Stimulated activated naive B cell treated with anti-CD40 and anti-IgM and Interleukin-4, amounts not matched to agents 10 μg/mL and 1 μg/mL and 100 μg/mL, for 72 hours (primary cell): Measurements from ENCODE around the gene USP6.
A peak's percentile ranks its signal among the peaks of the same experiment; 100 is the strongest.
"Not testable (repeated sequence)": the region's sequence is repeated elsewhere in the genome, so short reads cannot be mapped to it uniquely, and the experiment has no call there.

Experiments
- ATAC-seq, 2 donors: fragments of 150-1000 bp; cut with Tn5 transposase; replicated peaks; 2 replicates each; pipeline ENCODE4 v1.10.0; 2021; ENCODE audit warnings: moderate library complexity in 1 of 2
- DNase-seq: peaks from one replicate; pipeline ENCODE4 v3.0.0; 2021
- H3K27ac Mint-ChIP-seq: one replicate; pipeline ENCODE4 v1.8.0; 2022; ENCODE audit warnings: mild to moderate bottlenecking, mixed read lengths
- H3K27me3 Mint-ChIP-seq, 2 donors: one replicate each; pipeline ENCODE4 v1.8.0; 2022; ENCODE audit warnings: mixed read lengths in 2 of 2
- H3K36me3 Mint-ChIP-seq, 2 donors: one replicate each; pipeline ENCODE4 v1.8.0; 2022; ENCODE audit warnings: mixed read lengths in 2 of 2, mild to moderate bottlenecking in 1 of 2
- H3K4me1 Mint-ChIP-seq, 2 donors: one replicate each; pipeline ENCODE4 v1.8.0; 2022; ENCODE audit warnings: mixed read lengths in 2 of 2, mild to moderate bottlenecking in 1 of 2
- H3K4me3 Mint-ChIP-seq, 2 donors: one replicate each; pipeline ENCODE4 v1.8.0; 2022; ENCODE audit warnings: mild to moderate bottlenecking in 2 of 2, mixed read lengths in 2 of 2, moderate library complexity in 1 of 2
- H3K9me3 Mint-ChIP-seq, 2 donors: one replicate each; pipeline ENCODE4 v1.8.0; 2022; ENCODE audit warnings: mixed read lengths in 2 of 2, mild to moderate bottlenecking in 1 of 2

The USP6 gene

DNA sequence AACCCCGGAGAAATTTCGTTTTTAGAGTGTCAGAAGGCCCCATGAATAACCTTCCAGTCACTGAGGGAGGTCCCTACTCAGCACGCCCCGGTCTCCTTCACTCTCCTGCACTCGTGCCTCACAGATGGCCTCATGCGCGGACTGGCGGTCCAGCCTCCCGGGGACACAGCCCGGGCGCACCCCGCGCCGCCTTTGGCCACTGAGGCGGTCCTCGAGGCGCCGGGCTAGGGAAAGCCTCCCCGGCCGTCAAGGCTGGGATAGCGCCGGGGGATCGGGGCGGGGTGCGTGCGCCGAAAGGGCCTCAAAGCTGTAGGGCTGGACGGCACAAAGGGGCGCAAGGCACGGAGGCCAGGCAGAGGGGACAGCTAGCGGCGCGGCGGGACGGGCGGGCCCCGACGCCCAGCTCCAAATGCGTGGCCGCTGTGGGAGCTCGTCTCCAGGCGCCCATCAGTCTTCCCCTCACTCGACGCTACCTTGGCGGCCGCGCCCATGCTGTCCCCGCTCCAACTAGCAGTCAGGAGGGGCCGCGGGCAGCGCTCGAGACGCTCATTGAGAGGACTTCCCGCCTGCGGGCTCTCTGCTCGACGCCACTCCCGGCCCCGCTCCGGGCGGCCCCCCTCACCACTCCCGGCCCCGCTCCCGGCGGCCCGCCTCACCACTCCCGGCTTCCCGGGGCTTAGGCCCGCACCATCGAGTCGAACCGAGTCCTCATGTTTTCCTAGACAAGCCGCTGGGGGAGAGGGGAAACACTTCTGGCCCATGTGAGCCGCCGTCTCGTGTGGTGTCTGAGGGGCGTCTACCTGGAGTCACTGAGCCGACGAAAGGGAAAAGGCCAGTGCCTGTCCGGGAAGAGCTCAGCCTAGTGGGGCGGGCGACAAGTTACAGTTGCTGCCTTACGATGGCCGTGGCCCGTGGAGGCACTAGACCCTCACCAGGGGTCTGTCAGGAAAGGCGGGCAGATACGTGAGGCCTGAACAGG, at the start of gene USP6:
TSS of gene USP6 (plus strand) at position 360 of the 979 bp plus-strand sequence. CDS start 14,336 bp downstream, outside the sequence.
- peak within 1 kb of the TSS; percentile 22 to 42 for H3K4me3 Mint-ChIP-seq
- H3K4me1 Mint-ChIP-seq: peaks cover 5 to 15% of the 10 kb centered on the region in 2 donors
- H3K27me3 Mint-ChIP-seq: peaks cover 21 to 54% of the 10 kb centered on the region in 2 donors
- peaks cover 20 to 33% of the 10 kb centered on the region in 2 donors for H3K36me3 Mint-ChIP-seq
- ATAC-seq (no peak), DNase-seq (no peak)
- peak within 1 kb of the TSS; percentile 31 for H3K27ac Mint-ChIP-seq
- peaks cover 2 to 3% of the 10 kb centered on the region in 2 donors for H3K9me3 Mint-ChIP-seq

- no peak for DNase-seq
- ATAC-seq: no peak
- peaks cover 0 to 4% of the 10 kb centered on the region in 2 donors for H3K27me3 Mint-ChIP-seq
- no peaks in the 10 kb centered on the region for H3K9me3 Mint-ChIP-seq
- H3K27ac Mint-ChIP-seq: no peak overlapping the region
- H3K36me3 Mint-ChIP-seq: no peaks in the 10 kb centered on the region
- no peak overlapping the region for H3K4me3 Mint-ChIP-seq
- peaks cover 0 to 6% of the 10 kb centered on the region in 2 donors for H3K4me1 Mint-ChIP-seq
These were observed 47.6 kb upstream of the USP6 start for GRCh38 chr17:5068236-5068635.

GRCh38 chr17:5069724-5070123, 46.1 kb upstream of the USP6 start:
- H3K4me1 Mint-ChIP-seq: peaks cover 1 to 6% of the 10 kb centered on the region in 2 donors
- DNase-seq (no peak), ATAC-seq (no peak)
- peaks cover 0 to 3% of the 10 kb centered on the region in 2 donors for H3K27me3 Mint-ChIP-seq
- H3K27ac Mint-ChIP-seq: no peak overlapping the region
- H3K9me3 Mint-ChIP-seq: no peaks in the 10 kb centered on the region
- H3K36me3 Mint-ChIP-seq: no peaks in the 10 kb centered on the region
- H3K4me3 Mint-ChIP-seq: no peak overlapping the region

- not testable (repeated sequence) for DNase-seq, H3K27me3 Mint-ChIP-seq, H3K4me3 Mint-ChIP-seq, H3K27ac Mint-ChIP-seq, H3K9me3 Mint-ChIP-seq, ATAC-seq
- H3K4me1 Mint-ChIP-seq: peaks cover 11 to 36% of the 10 kb centered on the region in 2 donors
- peaks cover 12 to 13% of the 10 kb centered on the region in 2 donors for H3K36me3 Mint-ChIP-seq
These were observed 40.4 kb upstream of the USP6 start for GRCh38 chr17:5075472-5075871.

GRCh38 chr17:5077275-5077674, 38.6 kb upstream of the USP6 start:
- DNase-seq, H3K9me3 Mint-ChIP-seq, H3K27me3 Mint-ChIP-seq, ATAC-seq: not testable (repeated sequence)
- peaks cover 15 to 43% of the 10 kb centered on the region in 2 donors for H3K4me1 Mint-ChIP-seq
- H3K4me3 Mint-ChIP-seq: peak overlapping the region; percentile 76 to 85
- H3K36me3 Mint-ChIP-seq: peaks cover 21 to 22% of the 10 kb centered on the region in 2 donors
- peak overlapping the region; percentile 99 for H3K27ac Mint-ChIP-seq

DNA sequence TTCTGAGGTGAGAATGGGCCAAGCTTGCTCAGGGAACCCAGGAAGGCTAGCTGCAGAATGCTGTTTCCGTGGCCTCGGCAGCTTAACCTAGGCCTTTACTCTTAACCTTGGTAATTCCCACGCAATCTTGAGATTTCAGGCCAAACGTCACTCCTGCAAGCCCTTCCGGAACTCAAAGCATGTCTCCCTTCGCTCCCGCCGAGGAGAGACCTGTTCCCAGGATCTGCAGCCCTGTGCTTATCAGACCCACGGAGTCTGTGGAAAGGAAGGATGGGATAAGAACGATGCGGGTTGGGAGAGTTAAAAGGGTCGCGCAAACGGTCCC, 38.1 kb upstream of the USP6 start:
- no peak for DNase-seq

GRCh38 chr17:5078106-5079028, 37.5 kb upstream of the USP6 start, which contains the start of gene ZFP3:
Gene ZFP3 (plus strand): TSS chr17:5078467. CDS start chr17:5091505, 13,038 bp downstream.
- peak within 1 kb of the TSS; percentile 76 to 85 for H3K4me3 Mint-ChIP-seq
- peak; percentile 94 for DNase-seq
- H3K9me3 Mint-ChIP-seq: peaks cover 0 to 4% of the 10 kb centered on the region in 2 donors
- peak; percentile 92 to 93 for ATAC-seq
- H3K27ac Mint-ChIP-seq: peak within 1 kb of the TSS; percentile 99
- H3K4me1 Mint-ChIP-seq: peaks cover 21 to 45% of the 10 kb centered on the region in 2 donors
- no peaks in the 10 kb centered on the region for H3K27me3 Mint-ChIP-seq
- peaks cover 26 to 31% of the 10 kb centered on the region in 2 donors for H3K36me3 Mint-ChIP-seq

More for the DNA sequence above, 38.1 kb upstream of the USP6 start:
- Mint-ChIP-seq H3K36me3 (peaks cover 22 to 27% of the 10 kb centered on the region in 2 donors), H3K9me3 (peaks cover 0 to under 1% of the 10 kb centered on the region in 2 donors), H3K4me1 (peaks cover 18 to 42% of the 10 kb centered on the region in 2 donors), H3K27me3 (no peaks in the 10 kb centered on the region), H3K27ac (peak overlapping the region; percentile 99), H3K4me3 (peak overlapping the region; percentile 76 to 85)
- no peak for ATAC-seq

DNA sequence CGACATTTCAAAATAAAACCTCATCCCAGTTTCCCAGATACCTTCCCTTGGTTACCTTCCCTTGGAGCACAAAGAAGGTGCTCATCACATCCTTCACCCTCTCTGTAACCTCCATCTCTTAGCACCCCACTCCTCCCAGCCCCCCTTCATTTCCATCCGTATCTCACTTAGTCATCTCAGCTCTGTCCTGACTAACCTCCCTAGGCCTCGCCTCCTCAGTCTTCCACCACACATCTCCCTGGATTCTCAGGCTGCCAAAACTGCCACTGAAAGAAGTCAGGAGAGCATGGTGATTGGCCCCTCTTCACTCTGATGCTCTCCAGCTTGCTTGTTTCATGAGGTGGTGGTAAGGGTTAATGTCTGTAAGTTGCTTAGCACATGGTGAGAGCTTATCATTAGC, 35.2 kb upstream of the USP6 start:
- Mint-ChIP-seq H3K4me1 (peaks cover 21 to 48% of the 10 kb centered on the region in 2 donors), H3K4me3 (peak overlapping the region in 1 of 2 donors; percentile 51), H3K9me3 (peaks cover 7 to 9% of the 10 kb centered on the region in 2 donors), H3K27me3 (no peaks in the 10 kb centered on the region), H3K27ac (peak overlapping the region; percentile 2), H3K36me3 (peaks cover 41 to 48% of the 10 kb centered on the region in 2 donors)
- ATAC-seq (no peak), DNase-seq (no peak)

DNA sequence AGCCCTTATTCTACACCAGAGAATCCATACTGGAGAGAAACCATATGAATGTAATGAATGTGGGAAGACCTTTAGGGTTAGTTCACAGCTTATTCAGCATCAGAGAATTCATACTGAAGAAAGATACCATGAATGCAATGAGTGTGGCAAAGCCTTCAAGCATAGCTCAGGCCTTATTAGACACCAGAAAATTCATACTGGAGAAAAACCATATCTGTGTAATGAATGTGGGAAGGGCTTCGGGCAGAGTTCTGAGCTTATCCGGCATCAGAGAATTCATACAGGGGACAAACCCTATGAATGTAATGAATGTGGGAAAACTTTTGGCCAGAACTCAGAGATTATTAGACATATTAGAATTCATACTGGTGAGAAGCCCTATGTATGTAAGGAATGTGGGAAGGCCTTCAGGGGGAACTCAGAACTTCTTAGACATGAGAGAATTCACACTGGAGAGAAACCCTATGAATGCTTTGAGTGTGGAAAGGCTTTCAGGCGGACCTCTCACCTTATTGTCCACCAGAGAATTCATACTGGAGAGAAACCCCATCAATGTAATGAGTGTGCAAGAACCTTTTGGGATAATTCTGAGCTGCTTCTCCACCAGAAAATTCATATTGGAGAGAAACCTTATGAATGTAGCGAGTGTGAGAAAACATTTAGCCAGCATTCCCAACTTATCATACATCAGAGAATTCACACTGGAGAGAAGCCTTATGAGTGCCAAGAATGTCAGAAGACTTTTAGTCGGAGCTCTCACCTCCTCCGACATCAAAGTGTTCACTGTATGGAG, 23.4 kb upstream of the USP6 start:
- peaks cover 72 to 80% of the 10 kb centered on the region in 2 donors for H3K36me3 Mint-ChIP-seq
- H3K27ac Mint-ChIP-seq: no peak overlapping the region
- H3K4me3 Mint-ChIP-seq: no peak overlapping the region
- no peak for DNase-seq
- H3K9me3 Mint-ChIP-seq: peaks cover 42 to 43% of the 10 kb centered on the region in 2 donors
- ATAC-seq: no peak
- H3K27me3 Mint-ChIP-seq: no peaks in the 10 kb centered on the region
- peaks cover 11 to 12% of the 10 kb centered on the region in 2 donors for H3K4me1 Mint-ChIP-seq

DNA sequence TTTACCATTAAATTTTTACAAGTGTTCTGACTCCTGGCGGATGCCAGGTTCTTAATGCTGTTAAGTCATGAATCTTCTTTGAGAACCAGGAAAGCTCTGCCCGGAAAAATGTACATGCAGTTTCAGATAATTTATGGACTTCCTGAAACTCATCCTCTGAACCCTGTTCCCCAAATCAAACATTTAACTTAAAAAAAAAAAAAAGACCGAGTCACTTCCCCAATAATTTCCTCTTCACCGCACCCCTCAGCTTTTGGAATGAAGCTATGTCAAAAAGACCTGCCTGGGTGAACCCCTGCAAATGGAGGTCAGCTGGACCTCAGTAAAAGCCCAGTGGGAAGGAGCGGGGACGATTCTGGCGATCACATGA, 19.1 kb upstream of the USP6 start:
- peaks cover 19 to 24% of the 10 kb centered on the region in 2 donors for H3K9me3 Mint-ChIP-seq
- H3K27me3 Mint-ChIP-seq: no peaks in the 10 kb centered on the region
- H3K4me3 Mint-ChIP-seq: peak overlapping the region; percentile 93 to 95

DNA sequence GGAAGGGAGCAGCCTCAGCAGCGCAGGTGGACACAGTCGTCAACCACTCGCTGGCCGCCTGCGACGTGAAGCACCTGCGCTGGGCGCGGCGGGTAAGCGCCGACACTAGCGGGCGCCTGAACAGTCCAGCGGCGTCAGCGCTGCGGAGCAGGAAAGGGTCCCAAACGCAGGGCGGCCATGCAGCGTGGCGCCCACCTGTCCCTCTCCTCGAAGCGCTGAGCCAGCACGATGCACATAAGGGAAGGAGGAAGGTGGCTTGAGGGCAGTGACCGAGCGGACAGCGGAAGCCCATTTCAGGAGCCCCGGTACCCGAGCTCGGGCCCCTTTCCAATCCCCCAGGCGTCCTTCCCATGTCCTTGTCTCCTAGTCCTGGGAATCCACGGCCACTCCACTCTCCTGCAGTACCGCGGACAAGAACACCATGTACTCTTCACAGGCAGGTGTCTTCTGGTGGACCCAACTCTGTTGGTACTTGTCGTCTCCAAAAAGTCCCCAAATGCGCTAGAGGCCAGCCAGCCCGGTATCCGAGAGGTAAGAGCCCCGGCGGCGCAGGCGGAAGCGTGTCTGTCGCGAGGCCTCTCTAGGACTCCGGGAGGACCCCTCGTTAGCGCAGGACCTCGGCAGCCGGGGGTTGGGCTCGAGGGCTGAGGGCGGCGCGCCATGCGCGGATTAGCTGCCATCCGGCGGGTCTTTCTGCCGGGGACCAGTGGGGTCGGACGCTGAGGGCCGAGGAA, 18.6 kb upstream of the USP6 start:
- no peaks in the 10 kb centered on the region for H3K27me3 Mint-ChIP-seq
- peak overlapping the region; percentile 93 to 95 for H3K4me3 Mint-ChIP-seq
- peak overlapping the region; percentile 96 for H3K27ac Mint-ChIP-seq
- H3K9me3 Mint-ChIP-seq: peaks cover 19 to 22% of the 10 kb centered on the region in 2 donors
- ATAC-seq: peak; percentile 95 to 96
- H3K4me1 Mint-ChIP-seq: peaks cover 11 to 13% of the 10 kb centered on the region in 2 donors
- DNase-seq: peak; percentile 75
- peaks cover 28 to 34% of the 10 kb centered on the region in 2 donors for H3K36me3 Mint-ChIP-seq

More for the DNA sequence above, 19.1 kb upstream of the USP6 start:
- ATAC-seq: no peak
- Mint-ChIP-seq H3K27ac (peak overlapping the region; percentile 96), H3K4me1 (peaks cover 11 to 13% of the 10 kb centered on the region in 2 donors), H3K36me3 (peaks cover 34 to 39% of the 10 kb centered on the region in 2 donors)
- no peak for DNase-seq

GRCh38 chr17:5099271-5099670, 16.6 kb upstream of the USP6 start:
- H3K27ac Mint-ChIP-seq: no peak overlapping the region
- H3K27me3 Mint-ChIP-seq: no peaks in the 10 kb centered on the region
- H3K9me3 Mint-ChIP-seq: peaks cover 11 to 15% of the 10 kb centered on the region in 2 donors
- peaks cover 10 to 13% of the 10 kb centered on the region in 2 donors for H3K4me1 Mint-ChIP-seq
- peaks cover 18 to 20% of the 10 kb centered on the region in 2 donors for H3K36me3 Mint-ChIP-seq
- DNase-seq: no peak
- no peak for ATAC-seq
- H3K4me3 Mint-ChIP-seq: no peak overlapping the region

- DNase-seq: no peak
- Mint-ChIP-seq H3K4me1 (peaks cover 8 to 13% of the 10 kb centered on the region in 2 donors), H3K36me3 (peaks cover 18 to 20% of the 10 kb centered on the region in 2 donors), H3K4me3 (no peak overlapping the region), H3K27me3 (no peaks in the 10 kb centered on the region), H3K9me3 (peaks cover 2 to 8% of the 10 kb centered on the region in 2 donors), H3K27ac (no peak overlapping the region)
- ATAC-seq: no peak
These were observed 15.0 kb upstream of the USP6 start for GRCh38 chr17:5100832-5101231.
